ENCODE data around the gene MAB21L4. TPM values are rescaled to one million over a fixed set of nuclear protein-coding genes. Genes with fewer than 3 reads are reported as not detected.
A peak's percentile ranks its signal among the peaks of the same experiment; 100 is the strongest.

The MAB21L4 gene
- total RNA-seq, 1 donor from 2014 or later = not detected

DNA sequence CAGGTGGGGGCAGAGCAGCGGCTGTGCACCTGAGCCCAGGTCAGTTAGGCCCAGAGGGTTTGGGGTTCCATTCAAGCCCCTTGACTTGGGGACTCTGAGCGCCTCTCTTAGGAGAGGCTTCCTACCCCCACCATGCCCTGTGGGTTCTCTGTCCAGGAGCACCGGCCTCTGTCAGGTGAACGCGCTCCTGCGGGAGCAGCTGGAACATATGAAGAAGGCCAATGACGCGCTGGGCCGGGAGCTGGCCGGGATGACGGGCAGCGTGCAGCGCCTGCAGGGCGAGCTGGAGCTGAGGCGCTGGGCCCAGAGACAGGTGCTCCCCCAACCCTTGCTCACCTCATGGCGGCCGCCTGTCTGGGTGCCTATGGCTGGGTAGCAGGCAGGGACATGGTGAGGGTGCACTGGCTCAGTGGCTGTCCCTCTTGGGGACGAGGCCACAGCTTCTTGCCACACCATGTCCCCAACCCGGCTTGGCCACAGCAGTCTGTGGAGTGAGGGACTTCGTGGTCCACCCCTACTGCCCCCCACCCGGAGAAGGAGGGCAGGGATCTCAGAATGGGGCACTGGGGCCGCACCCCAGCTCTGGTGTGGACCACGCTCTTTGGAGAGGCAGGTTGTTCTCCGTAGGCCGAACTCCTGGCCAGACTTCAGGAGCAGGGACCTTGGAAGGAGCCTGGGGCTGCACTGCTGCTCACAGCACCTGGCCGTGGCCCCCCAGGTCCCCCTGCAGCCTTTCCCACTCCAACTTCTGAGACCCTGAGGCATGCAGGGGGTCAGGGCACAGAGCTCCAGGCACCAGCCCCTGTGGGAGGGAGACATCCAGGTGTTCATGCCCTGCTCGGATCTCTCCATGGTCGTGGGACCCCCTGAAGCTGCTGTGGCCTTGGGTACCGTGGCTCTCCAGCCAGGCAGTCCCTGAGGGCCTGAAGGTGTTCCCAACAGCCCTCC, 29.9 kb upstream of the MAB21L4 start:
- no peak for DNase-seq (ENCODE audit: low read depth)

DNA sequence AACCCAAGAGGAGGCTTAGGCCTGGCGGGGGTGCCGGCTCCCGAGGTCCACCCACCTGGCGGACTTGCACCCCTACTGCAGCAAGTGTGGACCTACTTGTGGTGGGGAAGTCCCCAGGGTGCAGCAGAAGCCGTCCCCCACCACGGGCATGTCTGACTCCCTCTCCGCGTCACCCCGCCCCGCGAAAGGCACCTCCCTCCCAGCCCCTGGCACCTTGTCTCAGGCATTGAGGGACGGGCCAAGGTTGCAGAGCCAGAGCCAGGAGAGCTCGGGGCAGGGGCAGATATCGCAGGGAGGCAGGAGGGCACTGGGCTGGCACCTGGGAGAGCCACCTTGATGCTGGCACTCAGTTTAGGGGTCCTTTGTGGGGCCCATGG, 29.2 kb upstream of the MAB21L4 start:
- DNase-seq (ENCODE audit: low read depth) = no peak

DNA sequence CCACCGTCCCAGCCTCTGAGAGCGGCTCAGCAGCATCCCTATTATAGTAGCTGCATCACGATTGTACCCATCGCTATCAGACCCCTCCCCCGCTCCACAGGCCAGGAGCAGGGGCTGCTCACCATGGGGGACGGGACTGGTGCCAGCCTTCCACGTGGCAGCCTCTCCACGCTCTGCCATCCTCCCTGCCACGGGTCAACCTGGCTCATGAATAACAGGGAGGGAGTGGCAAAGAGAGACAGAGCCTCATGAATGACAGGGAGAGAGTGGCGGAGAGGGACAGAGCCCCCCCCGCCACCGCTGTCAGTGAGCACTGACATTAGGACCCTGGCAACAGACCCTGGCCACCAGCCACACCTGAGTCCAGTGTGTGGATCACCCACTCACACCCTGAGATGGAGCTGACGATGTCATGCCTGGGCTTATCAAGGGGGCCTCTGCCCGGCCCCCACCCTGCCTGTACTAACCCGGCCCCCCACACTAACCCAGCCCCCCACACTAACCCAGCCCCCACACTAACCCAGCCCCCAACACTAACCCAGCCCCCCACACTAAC, 27.1 kb upstream of the MAB21L4 start:
- DNase-seq (ENCODE audit: low read depth) = no peak

DNA sequence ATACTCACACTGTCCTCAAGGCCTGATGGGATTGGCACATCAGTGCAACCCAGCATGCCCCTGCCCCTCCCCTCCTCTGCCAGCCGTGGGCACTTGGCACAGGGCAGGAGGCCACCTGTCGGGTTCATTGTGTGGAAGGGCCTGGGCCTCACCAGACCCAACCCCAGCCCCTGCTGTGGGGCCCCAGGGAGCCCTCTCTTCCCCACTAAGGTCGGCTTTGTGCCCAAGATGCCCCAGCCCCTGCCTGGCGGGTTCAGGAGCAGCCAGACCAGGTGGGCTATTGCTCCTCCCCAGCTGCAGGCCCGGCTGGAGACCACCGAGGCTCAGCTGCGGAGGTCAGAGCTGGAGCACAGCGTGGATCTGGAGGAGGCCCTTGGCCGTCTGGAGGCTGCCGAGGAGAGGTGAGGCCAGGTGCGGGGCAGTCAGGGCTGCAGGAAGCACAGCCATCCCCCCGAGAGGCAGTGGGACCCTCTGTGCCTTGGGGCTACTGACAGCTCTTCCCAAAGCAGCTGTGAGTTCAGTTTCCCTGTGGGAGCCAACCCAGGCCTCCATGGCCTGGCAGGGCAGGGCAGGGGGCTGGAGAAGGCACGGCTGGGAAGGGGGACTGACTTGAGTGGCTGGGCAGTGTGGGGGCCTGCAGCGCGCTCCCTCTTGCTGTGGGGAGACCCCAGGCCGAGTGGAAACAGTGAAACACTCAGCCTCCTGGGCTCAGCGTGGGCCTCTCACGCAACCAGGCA, 26.5 kb upstream of the MAB21L4 start:
- DNase-seq (ENCODE audit: low read depth) = peak; percentile 68

DNA sequence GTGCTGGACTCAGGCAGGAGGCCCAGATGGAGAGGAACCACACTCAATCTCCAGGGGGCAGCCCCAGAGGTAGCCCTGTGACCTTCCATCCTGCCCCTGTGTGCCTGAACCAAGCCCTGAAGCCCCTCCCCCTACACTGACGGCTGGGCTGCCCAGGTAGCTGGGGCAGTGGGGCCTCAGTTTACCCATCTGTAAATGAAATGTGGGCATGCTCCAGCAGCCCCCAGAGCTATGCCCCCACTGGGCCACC, 26.0 kb upstream of the MAB21L4 start:
- no peak for DNase-seq (ENCODE audit: low read depth)

DNA sequence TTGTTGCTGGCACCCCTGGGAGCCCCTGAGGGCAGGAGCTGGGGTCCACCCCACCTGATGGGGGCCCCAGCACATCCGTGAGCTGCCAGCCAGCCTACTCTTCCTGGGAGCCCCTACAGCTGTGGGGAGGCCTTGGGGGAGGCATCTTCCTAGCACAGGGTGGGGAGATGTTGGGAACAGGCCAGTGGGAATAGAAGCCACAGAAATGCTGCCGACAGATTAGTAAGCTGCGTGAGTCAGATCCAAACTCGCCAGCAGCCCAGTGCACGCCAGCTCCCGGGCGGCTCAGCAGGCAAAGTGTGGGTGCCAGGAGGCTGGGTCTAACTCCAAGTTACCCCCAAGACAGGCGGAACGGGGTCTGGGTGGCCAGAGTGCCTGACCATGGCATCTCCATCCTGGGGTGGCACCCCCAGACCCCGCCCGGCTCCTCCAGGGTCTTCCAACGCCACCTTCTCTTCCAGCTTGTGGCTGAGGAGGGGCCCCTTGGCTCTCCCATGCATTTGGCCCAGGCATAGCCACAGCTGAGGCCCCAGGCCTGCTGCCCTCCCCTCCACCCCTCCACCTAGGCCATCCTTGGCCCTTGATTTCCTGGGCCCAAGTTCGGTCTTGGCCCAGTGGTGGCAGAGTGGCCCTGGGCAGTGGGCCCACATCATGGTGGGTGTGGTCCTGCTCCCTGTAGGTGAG, 25.5 kb upstream of the MAB21L4 start:
- peak; percentile 95 for DNase-seq (ENCODE audit: low read depth)

DNA sequence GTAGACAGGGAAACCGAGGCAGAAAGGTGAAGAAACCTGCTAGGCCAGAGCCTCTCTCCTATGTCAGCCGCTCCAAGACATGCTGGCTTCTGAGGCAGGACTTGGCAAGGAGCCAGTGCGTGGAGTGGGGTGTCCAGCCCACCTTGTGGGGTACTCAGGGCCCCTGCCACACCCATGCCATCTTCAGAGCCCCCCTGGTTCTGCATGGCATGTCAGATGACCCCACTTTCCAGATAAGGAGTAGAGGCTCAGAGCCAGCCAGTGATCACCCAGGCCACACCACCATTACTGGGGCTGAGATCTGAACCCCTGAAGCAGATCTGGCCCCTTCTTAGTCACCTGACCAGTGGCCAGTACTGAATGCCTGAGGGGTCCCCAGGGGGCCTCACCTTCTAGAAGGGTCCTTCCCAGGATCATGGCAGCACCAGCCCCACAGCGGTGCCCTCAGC, 24.9 kb upstream of the MAB21L4 start:
- no peak for DNase-seq (ENCODE audit: low read depth)

DNA sequence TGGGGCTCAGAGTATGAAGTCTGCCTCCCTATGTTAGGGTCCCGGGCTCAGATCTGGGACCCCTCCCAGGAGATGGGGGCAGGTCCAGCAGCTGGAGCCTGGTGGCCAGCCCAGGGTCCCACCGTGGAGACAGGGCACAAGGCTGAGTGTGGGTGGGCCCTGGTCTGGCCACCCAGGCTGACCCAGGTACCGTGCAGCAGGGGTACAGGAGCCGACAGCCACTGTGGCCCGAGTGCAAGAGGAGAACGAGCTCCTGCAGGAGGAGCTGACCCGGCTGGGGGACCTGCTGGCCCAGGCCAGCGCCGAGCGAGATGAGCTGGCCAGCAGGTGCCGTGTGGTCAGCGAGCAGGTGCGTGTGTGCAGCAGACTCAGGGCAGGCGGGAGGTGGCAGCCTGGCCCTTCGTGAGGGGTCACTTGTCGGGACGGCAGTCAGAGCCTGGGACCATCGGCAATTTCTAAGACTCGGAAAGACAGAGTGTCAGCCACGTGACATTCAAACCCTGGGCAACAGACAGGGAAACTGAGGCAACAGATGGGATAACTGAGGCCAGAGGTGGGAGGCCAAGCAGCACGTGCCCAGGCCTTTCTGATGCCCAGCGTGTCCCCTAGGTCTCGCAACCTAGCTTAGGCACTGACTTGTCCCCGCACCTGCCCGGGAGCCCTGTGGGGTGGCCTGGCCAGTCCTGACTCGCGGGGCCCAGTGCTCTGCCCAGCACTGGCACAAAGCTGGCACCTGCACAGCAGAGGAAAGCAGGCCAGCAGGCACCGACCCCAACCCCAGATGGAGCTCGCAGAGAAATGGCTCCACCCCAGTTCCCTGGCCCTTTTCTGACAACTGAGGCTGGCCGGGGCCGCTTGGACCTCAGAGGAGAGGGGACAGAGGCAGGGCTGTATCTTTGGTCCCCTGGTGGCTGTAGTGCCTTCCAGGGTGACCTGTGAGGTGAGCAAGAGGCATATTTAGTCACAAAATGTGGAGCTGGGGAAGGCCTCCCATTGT, 24.1 kb upstream of the MAB21L4 start:
- peak; percentile 48 for DNase-seq (ENCODE audit: low read depth)

DNA sequence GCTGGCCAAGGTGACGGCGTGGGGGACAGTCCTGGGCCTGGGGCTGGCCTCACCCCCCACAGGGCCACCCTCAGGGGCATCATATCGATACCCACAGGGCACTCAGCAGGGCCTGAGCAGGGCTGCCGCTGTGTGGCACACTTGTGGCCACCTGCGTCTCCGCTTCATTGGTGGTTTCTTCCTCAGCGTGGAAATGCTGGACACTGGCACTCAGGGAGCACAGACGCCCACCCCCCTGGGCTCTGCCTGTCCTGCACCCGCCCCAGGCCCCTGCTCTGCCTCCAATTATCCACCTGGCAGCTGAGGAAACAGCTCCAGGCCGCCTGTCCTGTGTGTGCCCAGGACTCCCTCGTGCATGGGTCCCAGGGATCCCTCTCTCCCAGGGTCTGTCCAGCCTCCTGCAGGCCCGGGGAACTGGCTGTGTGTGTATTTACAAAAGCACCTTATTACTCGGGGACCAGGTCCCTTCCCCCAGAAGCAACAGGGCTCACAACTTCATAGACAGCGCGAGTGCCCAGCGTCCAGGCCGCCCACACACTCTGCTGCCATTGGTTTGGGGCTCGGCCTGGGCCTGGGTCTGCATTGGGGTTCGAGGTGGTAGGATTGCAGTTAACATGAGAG, 23.3 kb upstream of the MAB21L4 start:
- DNase-seq (ENCODE audit: low read depth) = no peak

DNA sequence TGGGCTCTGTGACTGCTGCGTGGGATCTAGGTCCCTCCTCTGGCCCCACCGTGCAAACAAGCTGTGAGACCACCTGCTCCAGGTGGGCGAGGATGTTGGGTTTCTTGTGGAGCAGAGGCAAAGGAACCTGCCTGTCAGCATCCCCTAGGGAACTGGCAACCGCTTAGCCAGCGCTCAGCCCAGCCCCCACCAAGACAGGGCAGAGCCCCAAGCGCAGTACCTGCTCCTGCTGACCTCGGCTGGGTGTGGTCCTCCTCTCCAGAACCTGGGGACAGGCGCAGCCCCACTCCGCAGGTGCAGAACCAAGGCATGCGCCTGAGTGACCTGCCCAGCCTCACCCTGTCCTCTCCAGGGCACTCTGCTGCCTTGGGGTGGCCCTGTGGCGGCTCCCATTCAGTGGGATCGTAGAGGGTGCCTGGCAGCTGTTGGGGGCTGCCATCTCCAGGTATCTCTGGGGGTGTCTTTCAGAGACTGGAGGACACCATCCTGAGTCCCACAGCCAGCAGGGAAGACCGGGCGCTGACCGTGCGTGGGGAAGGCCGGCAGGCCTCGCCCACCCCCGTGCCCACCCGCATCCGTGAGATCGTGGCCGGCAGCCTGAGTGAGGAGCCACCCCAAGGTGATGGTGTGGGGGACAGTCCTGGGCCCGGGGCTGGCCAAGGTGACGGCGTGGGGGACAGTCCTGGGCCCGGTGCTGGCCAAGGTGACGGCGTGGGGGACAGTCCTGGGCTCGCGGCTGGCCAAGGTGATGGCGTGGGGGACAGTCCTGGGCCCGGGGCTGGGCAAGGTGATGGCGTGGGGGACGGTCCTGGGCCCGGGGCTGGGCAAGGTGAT, 22.5 kb upstream of the MAB21L4 start:
- no peak for DNase-seq (ENCODE audit: low read depth)

DNA sequence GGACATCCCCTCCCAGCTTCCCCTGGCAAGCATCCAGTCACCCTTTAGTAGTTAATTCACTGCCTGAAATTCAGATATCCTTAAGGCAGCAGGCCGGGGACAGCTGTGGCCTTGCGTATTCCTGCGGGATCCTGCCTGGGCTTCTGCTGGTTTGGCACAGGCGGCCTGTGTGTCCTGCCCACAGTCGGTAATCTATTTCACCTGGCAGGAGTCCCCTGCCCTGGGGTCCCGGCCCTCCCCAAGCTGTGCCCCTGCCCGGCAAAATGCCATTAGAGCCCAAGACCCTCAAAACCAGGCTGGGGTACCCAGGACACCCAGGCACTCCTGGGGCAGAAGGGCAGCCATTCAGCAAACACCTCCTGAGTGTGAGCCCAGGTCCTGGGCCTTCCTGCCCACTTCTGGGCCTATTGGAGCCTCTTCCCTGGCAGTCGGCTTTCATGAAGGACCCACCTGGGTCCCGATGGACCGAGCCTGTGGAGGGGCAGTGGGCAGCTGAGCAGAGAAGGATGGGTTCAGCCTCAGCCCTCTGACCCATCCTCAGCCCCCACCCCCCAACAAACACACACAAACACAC, 21.8 kb upstream of the MAB21L4 start:
- DNase-seq (ENCODE audit: low read depth) = peak; percentile 54

DNA sequence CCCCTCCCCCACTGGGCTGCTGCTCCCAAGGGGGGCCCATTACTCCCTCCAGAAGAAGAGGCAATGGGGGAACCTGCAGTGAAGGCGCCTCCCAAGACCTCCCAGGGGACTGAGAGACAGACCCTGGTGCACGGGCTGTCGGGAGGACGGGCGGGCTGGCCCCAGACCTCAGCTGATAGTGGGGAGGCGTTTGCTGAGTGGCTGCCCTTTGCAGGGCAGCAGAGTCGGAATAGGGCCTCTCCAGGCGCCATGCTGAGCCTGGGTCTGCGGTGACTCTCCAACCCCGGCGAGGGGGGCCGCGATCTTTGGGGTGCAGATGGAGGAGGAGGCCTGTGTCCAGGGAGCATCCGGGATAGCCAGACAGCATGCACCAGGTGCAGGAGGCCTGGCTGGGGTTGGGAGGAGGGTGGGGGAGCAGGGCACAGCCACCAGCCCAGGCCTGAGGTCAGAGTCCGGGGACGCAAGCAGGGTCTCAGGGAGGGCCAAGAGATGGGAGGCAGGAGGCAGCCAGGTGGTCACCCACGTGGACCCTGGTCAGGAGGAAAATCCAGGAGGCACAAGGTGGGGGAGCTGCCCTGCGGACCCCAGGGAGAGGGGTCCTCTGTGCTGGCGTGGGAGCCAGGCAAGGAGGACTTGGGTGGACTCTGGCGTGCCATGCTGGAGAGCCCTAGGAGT, 21.2 kb upstream of the MAB21L4 start:
- no peak for DNase-seq (ENCODE audit: low read depth)

DNA sequence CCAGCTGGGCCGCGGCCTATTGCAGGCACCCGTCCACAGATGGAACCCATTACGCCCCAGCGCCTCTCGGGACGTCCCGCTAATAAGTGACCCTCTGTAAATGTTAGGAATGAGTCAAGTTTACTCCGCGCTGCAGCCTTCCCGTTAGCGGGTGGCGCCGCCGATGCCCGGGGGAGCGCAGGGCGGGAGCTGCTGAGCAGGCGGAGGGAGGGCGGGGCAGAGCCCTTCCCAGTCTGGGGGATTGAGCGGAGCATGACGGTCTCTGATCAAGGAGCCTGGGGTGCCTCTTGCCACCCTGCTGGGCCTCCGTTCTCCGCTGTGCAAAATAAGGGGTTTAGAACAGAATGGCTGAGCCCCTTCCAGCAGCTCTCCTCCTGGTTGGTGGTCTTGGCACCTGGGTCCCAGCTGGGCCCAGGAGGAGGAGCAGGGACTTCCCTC, 20.6 kb upstream of the MAB21L4 start:
- peak; percentile 41 for DNase-seq (ENCODE audit: low read depth)

DNA sequence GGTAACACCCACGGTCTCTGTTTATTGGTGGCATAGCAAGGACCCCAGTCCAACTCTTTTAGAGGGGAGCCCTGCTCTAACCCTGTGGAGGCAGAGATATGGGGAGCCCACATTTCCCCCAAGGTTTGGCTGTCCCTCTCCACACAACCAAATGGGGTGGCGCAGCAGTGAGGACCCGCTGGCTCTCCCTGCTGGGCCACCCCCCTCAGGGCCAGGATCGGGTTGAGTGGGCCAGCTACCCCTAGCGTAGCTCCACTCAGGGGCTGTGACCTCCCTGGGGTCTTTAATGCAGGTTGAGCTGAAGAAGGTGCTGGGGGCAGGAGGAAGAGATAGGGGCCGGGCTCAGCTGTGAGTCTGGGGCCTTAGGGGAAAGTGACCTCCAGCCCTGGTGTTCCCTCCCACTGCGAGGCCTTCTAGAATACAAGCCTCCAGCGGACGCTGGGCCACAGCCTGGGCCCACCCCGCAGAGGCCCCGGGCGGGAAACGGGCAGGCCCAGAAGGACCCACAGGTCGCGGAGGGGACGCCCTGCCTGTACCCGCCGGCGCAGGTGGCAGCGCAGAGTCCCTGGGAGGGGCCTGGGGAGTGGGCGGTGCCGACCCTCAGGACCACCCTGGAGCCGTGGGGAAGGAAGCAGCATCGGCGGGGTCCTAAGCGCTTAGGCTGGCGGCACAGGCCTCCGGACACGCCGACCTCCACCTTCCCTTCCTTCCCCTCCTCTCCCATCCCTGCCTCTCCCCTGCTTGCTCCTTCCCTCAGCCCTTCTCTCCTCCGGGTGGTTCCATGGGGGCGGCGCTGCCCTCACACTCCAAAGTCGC, 19.8 kb upstream of the MAB21L4 start:
- DNase-seq (ENCODE audit: low read depth) = no peak

DNA sequence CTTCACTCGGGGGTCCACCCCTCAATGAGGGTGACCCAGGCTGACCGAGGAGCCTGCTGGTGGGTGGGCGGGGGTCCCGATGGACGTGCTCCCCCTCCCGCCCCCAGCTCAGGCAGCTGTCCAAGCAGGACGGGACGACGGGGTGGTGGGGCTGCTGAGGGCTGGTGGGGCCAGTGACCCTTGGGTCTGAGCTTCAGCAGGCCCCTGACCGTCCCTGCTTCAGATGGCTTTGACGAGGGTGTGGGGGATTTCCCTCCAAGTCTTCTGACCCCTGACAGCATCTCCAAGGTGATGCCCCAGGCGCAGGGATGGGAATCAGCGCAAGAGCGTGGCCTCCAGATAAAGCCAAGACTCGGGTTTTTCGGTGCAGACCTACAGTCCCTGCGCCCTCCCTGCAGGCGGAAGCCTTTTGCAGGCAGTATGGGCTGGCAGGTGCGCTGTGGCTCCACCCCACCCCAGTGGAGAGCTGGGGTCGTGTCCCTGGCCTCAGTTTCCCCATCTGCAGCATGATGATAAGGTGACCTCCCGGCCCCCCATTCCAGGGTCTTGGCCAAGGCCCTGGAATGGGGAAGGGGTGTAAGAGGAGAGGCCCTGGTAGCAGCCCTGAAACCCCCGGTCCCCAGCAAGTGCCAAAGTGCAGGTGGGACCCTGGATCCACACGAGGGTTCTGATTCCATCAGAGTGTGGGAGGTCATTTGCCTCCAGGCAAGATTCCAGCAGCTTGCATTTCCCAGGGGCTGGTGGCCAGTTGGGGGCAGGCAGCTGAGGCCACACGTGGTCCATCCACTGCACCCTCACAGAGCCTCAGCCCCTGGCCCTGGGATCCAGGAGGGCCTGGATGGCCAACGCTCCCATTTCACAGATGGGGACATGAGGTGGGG, 18.9 kb upstream of the MAB21L4 start:
- no peak for DNase-seq (ENCODE audit: low read depth)
